SU-DHL-6 (cell line): ENCODE results near the gene SFTA2.

Experiments used
- CTCF ChIP-seq: fragments of 200-600 bp; sonication (generic); IDR thresholded peaks from one replicate; pipeline ENCODE4 v1.5.1; 2017; ENCODE audit warnings: antibody characterized with exemption, mild to moderate bottlenecking, low read length, moderate library complexity; ENCODE audit not compliant: insufficient read depth, poor library complexity, severe bottlenecking
- EZH2phosphoT487 ChIP-seq: fragments of 200-600 bp; sonication (generic), shearing (Covaris generic); conservative IDR thresholded peaks from 2 replicates; pipeline ENCODE4 v1.6.1; 2018; ENCODE audit warnings: mild to moderate bottlenecking, antibody characterized with exemption, low read length, moderate library complexity, mixed read lengths

- TF ChIP-seq CTCF = no peak
- TF ChIP-seq EZH2phosphoT487 = no peak
These were observed 41.9 kb downstream of the SFTA2 start for GRCh38 chr6:30889921-30890645.
